ENCODE measurements around the gene COX19. TPM values are rescaled to one million over a fixed set of nuclear protein-coding genes. Genes with fewer than 3 reads are reported as not detected.

Gene COX19
- total RNA-seq, 2 donors from 2014 or later: 7.2 to 18.1 TPM

DNA sequence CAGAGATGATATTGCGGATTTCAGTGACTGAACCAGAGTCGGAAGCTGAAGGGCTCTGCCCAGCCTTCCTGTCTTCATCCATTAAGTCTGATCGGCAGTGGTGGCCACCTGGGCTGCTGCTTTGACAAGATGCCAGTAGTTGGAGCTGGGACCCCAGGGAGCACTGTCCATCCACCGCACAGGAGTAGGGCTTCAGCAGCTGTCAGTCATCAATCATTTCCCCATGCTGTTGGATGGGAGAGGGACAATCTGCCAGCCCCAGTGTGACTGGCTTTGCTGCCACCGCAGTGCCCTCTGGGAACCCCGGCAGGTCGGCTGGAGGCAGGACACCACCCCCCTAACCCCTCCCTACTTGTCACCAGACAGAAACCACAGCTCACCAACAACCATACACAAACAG, 46.0 kb upstream of the COX19 start:
- no peak overlapping the region for H3K4me3 ChIP-seq
- TF ChIP-seq, protein P1, sequence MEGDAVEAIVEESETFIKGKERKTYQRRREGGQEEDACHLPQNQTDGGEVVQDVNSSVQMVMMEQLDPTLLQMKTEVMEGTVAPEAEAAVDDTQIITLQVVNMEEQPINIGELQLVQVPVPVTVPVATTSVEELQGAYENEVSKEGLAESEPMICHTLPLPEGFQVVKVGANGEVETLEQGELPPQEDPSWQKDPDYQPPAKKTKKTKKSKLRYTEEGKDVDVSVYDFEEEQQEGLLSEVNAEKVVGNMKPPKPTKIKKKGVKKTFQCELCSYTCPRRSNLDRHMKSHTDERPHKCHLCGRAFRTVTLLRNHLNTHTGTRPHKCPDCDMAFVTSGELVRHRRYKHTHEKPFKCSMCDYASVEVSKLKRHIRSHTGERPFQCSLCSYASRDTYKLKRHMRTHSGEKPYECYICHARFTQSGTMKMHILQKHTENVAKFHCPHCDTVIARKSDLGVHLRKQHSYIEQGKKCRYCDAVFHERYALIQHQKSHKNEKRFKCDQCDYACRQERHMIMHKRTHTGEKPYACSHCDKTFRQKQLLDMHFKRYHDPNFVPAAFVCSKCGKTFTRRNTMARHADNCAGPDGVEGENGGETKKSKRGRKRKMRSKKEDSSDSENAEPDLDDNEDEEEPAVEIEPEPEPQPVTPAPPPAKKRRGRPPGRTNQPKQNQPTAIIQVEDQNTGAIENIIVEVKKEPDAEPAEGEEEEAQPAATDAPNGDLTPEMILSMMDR (IDR thresholded peaks at IDR 0.05): no peak
- H3K4me1 ChIP-seq (ENCODE audit: control insufficient read depth in 1 of 2, low read depth in 2 of 2): peaks cover 0 to 8% of the 10 kb centered on the region in 2 donors
- ATAC-seq (ENCODE audit: insufficient number of reproducible peaks, low FRiP score, low read depth): no peak
- no peaks in the 10 kb centered on the region for H3K27me3 ChIP-seq (replicated peaks; ENCODE audit: insufficient read depth)
- DNase-seq (ENCODE audit: low spot score): no peak
- no peak overlapping the region for H3K27ac ChIP-seq
- peaks cover 18% of the 10 kb centered on the region for H3K36me3 ChIP-seq
- H3K9me3 ChIP-seq: no peaks in the 10 kb centered on the region

DNA sequence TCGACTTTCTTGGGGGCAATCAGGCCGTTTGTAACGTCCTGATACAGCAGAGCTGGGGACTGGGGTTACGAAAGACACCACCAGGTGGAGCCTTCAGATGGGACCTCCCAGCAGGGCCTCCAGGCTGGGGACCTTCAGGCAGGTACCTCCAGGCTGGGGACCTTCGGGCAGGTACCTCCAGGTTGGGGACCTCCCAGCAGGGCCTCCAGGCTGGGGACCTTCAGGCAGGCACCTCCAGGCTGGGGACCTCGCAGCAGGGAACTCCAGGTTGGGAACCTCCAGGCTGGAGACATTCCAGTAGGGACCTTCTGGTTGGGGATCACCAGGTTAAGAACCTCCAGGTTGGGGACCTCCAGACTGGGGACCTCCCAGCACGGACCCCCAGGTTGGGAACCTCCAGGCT, 45.5 kb upstream of the COX19 start:
- TF ChIP-seq, protein P1 (IDR thresholded peaks at IDR 0.05): no peak
- Histone ChIP-seq H3K27me3 (replicated peaks; ENCODE audit: insufficient read depth) (no peaks in the 10 kb centered on the region), H3K4me1 (ENCODE audit: control insufficient read depth in 1 of 2, low read depth in 2 of 2) (peaks cover 0 to 8% of the 10 kb centered on the region in 2 donors), H3K9me3 (no peaks in the 10 kb centered on the region), H3K27ac (no peak overlapping the region), H3K4me3 (no peak overlapping the region), H3K36me3 (peaks cover 18% of the 10 kb centered on the region)
- DNase-seq (ENCODE audit: low spot score) (no peak), ATAC-seq (ENCODE audit: insufficient number of reproducible peaks, low FRiP score, low read depth) (no peak)

DNA sequence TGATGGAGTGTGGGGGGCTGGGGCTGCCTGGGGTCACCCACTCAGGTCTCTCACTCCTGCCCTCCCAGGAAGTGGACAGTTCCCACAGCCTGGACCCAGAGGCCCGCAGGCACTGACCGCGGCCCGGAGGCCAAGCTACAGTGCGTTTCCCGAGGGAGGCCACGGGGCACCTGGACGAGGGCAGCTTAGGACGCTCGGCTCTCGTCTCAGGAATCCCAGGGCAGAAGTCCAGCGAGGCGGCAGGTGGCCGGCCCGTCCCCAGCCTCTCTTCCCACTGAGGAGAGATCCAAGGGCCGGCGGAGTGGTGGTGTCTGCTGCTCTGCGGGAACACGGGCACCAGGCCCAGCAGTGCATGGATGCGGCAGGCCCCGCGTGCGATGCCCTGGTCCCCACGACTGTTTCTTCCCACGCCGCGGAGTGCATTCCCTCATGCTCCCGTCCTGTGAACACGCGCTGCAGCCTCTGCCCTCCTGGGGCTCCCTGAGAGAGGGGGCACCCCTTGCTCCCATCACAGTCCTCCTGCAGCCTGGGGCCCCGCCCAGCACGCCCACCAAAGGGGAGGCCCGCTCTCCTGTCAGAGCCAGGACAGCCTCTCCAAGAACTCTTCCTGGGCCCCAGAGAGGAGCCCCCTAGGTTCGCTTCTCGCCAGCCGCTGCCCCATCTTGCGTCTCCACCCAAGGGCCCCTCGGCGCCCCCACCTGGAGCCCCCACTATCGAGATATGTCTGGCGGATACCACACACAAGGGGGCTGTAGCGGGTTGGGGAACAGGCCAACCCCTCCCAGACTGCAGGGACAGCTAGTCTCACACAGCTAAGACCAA, 44.7 kb upstream of the COX19 start:
- peaks cover 14% of the 10 kb centered on the region for H3K36me3 ChIP-seq
- H3K4me3 ChIP-seq: no peak overlapping the region
- H3K4me1 ChIP-seq (ENCODE audit: control insufficient read depth in 1 of 2, low read depth in 2 of 2): peaks cover 0 to 7% of the 10 kb centered on the region in 2 donors
- ATAC-seq (ENCODE audit: insufficient number of reproducible peaks, low FRiP score, low read depth) (no peak), DNase-seq (ENCODE audit: low spot score) (no peak)
- H3K27me3 ChIP-seq (replicated peaks; ENCODE audit: insufficient read depth): no peaks in the 10 kb centered on the region
- TF ChIP-seq, protein P1 (IDR thresholded peaks at IDR 0.05): no peak
- H3K9me3 ChIP-seq: no peaks in the 10 kb centered on the region
- H3K27ac ChIP-seq: no peak overlapping the region

DNA sequence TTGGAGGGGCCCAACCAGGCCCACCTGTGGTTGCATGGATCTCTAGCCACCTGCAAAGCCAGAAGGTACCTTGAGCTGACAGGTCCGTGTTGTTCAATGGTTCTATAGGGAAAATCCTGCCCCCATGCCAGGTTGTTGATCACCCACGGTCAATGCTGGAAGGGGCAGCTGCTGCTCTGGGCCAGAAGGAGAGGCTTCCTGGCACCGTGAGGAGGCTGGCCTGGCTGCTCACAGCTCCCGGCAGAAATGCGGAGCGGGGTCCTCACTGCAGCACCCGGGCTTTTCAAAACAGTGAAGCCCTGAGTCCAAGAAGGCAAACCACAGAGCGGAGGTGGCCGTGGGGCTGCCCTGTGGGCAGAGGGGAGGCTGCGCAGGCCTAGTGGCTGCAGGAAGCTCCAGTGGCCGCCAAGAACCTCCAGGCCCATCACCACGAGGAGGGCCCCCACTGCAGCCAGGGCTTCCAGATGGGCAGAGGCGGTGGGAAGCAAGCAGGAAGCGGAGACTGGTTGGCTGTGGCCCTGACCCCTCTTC, 44.0 kb upstream of the COX19 start:
- DNase-seq (ENCODE audit: low spot score) (no peak), ATAC-seq (ENCODE audit: insufficient number of reproducible peaks, low FRiP score, low read depth) (no peak)
- peaks cover 11% of the 10 kb centered on the region for H3K36me3 ChIP-seq
- no peak overlapping the region for H3K4me3 ChIP-seq
- TF ChIP-seq, protein P1 (IDR thresholded peaks at IDR 0.05): no peak
- no peaks in the 10 kb centered on the region for H3K9me3 ChIP-seq
- H3K27ac ChIP-seq: no peak overlapping the region
- H3K27me3 ChIP-seq (replicated peaks; ENCODE audit: insufficient read depth): no peaks in the 10 kb centered on the region
- no peaks in the 10 kb centered on the region for H3K4me1 ChIP-seq (ENCODE audit: control insufficient read depth in 1 of 2, low read depth in 2 of 2)

DNA sequence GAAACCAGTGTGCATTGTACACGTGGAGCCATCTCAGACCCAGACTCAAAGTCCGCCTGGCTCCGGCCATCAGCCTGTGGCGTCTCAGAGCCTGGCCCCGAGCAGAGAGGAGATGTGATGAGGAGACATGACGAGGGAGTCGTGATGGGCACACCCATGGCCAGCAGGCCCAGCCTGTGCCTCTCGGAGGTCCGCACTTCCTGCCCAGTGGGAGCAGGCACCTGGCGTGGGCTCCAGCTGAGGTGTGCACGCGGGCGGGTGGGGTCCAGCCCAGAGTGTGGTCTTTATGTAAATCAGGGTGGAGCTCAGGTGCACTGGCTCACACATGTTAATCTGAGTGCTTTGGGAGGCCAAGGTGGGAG, 43.0 kb upstream of the COX19 start:
- no peak for ATAC-seq (ENCODE audit: insufficient number of reproducible peaks, low FRiP score, low read depth)
- peaks cover 11% of the 10 kb centered on the region for H3K36me3 ChIP-seq
- TF ChIP-seq, protein P1 (IDR thresholded peaks at IDR 0.05): no peak

More for the DNA sequence above, 43.0 kb upstream of the COX19 start:
- no peaks in the 10 kb centered on the region for H3K9me3 ChIP-seq
- H3K27me3 ChIP-seq (replicated peaks; ENCODE audit: insufficient read depth): no peaks in the 10 kb centered on the region
- no peak overlapping the region for H3K4me3 ChIP-seq
- DNase-seq (ENCODE audit: low spot score): no peak
- H3K27ac ChIP-seq: no peak overlapping the region
- no peaks in the 10 kb centered on the region for H3K4me1 ChIP-seq (ENCODE audit: control insufficient read depth in 1 of 2, low read depth in 2 of 2)

Data from thoracic aorta (tissue), 2 donors.